ENCODE results near the gene EN2.

EN2 gene

DNA sequence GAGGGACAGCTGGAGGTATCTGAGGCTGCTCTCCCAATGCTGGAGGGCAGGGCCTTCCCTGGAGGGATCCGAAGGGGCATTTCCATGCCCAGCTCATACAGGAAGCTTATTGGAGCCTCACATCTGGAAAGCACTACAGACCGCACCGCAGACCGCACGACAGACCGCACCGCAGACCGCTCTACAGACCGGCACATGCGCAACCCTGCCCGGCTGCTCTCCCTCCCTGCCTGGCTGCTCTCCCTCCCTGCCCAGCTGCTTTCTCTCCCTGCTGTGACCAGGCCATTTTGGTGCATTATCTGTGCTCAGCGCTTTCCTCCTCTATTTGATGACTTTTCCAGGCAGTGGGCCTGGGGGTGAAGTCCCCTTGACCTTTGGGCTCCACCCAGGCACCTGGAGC is 39.6 kb upstream of the EN2 start:
- Histone ChIP-seq H3K14ac (ENCODE audit: low read length) (no peak overlapping the region), H3K4me3 (ENCODE audit: low read depth, low read length) (no peak overlapping the region), H4K91ac (ENCODE audit: low read depth, low read length) (no peak overlapping the region), H3K79me1 (ENCODE audit: low read length) (no peaks in the 10 kb centered on the region), H2BK5ac (ENCODE audit: low read depth, low read length, poor library complexity) (no peak overlapping the region), H4K12ac (ENCODE audit: low read depth, low read length) (no peak overlapping the region), H2AFZ (ENCODE audit: insufficient read depth, low read length, poor library complexity) (no peak overlapping the region), H3K4me2 (ENCODE audit: low read length) (no peak overlapping the region), H3K4me1 (ENCODE audit: control insufficient read depth in 1 of 2, insufficient read depth in 2 of 2, low read length in 2 of 2) (no peaks in the 10 kb centered on the region), H3K79me2 (ENCODE audit: control insufficient read depth, insufficient read depth, low read length, poor library complexity) (no peaks in the 10 kb centered on the region), H3K4ac (ENCODE audit: low read depth, low read length) (no peak overlapping the region), H3K27me3 (ENCODE audit: insufficient read depth, low read length) (no peaks in the 10 kb centered on the region), H3K18ac (ENCODE audit: low read length) (no peak overlapping the region), H3K36me3 (ENCODE audit: control insufficient read depth in 1 of 2, insufficient read depth in 2 of 2, low read length in 2 of 2) (no peaks in the 10 kb centered on the region), H2BK12ac (ENCODE audit: low read length) (no peak overlapping the region), H3K27ac (ENCODE audit: low read depth, low read length) (no peak overlapping the region), H3K9ac (ENCODE audit: low read length) (no peak overlapping the region), H3K23ac (ENCODE audit: low read length) (no peak overlapping the region), H4K8ac (ENCODE audit: low read depth, low read length) (no peak overlapping the region), H3K9me3 (ENCODE audit: insufficient read depth, low read depth, low read length) (peaks cover 3% of the 10 kb centered on the region), H2AK5ac (ENCODE audit: low read length) (no peak overlapping the region), H2BK120ac (ENCODE audit: insufficient read depth, low read length, poor library complexity) (no peak overlapping the region)
- no peak for DNase-seq
- WGBS (ENCODE audit: extremely low coverage, insufficient coverage, insufficient read length) = no CpG with 5 or more reads among the region's 12 CpGs

DNA sequence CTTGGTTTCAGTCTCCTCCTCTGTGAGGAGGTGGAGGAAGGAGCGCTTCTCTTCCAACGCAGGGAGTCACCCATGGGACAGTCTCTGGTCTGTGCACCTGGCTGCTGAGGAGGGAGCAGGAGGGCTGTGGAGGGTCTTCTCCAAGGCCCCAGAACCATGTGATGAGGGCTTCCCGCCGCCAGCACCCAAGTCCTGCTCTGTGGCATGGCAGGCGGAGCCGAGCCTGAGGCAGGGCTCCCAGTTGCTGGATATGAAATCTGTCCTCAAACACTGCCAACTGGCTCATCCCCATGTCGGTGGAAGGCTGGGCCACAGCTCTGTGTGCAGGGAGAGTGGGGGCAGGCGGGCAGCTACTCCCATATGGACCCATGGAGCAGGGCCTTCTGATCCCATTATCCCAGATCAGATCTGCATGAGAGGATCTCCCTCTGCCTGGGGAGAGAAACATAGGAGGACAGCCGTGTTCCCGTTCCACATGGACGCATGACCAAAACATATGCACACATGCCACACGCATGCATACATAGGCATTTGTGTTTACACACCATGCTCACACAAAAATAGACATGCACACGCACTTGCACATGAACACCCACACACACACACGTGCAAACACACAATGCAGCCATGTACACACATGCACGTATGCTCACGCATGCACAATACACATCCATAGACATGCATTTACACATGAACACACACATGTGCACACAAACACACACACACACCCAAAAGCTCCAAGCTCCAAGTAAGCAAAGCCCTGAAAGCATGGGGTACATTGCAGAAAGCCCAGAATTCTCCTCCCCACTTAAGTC is 38.8 kb upstream of the EN2 start:
- H3K27me3 ChIP-seq (ENCODE audit: insufficient read depth, low read length) = no peaks in the 10 kb centered on the region
- peak overlapping the region; percentile 30 for H3K23ac ChIP-seq (ENCODE audit: low read length)
- no peak overlapping the region for H2AK5ac ChIP-seq (ENCODE audit: low read length)
- H3K9me3 ChIP-seq (ENCODE audit: insufficient read depth, low read depth, low read length) = peaks cover 3% of the 10 kb centered on the region
- H3K14ac ChIP-seq (ENCODE audit: low read length) = no peak overlapping the region
- WGBS (ENCODE audit: extremely low coverage, insufficient coverage, insufficient read length) = no CpG with 5 or more reads among the region's 16 CpGs
- H4K8ac ChIP-seq (ENCODE audit: low read depth, low read length) = no peak overlapping the region
- H3K4ac ChIP-seq (ENCODE audit: low read depth, low read length) = no peak overlapping the region
- H3K36me3 ChIP-seq (ENCODE audit: control insufficient read depth in 1 of 2, insufficient read depth in 2 of 2, low read length in 2 of 2) = no peaks in the 10 kb centered on the region
- no peak overlapping the region for H2BK12ac ChIP-seq (ENCODE audit: low read length)
- no peak for DNase-seq
- H3K18ac ChIP-seq (ENCODE audit: low read length) = no peak overlapping the region
- no peak overlapping the region for H4K91ac ChIP-seq (ENCODE audit: low read depth, low read length)
- no peaks in the 10 kb centered on the region for H3K79me2 ChIP-seq (ENCODE audit: control insufficient read depth, insufficient read depth, low read length, poor library complexity)
- no peak overlapping the region for H2AFZ ChIP-seq (ENCODE audit: insufficient read depth, low read length, poor library complexity)
- H3K79me1 ChIP-seq (ENCODE audit: low read length) = no peaks in the 10 kb centered on the region
- no peak overlapping the region for H3K4me2 ChIP-seq (ENCODE audit: low read length)
- H3K9ac ChIP-seq (ENCODE audit: low read length) = no peak overlapping the region
- H4K12ac ChIP-seq (ENCODE audit: low read depth, low read length) = no peak overlapping the region
- H2BK5ac ChIP-seq (ENCODE audit: low read depth, low read length, poor library complexity) = no peak overlapping the region
- no peak overlapping the region for H3K27ac ChIP-seq (ENCODE audit: low read depth, low read length)
- H3K4me1 ChIP-seq (ENCODE audit: control insufficient read depth in 1 of 2, insufficient read depth in 2 of 2, low read length in 2 of 2) = no peaks in the 10 kb centered on the region
- peak overlapping the region; percentile 6 for H3K4me3 ChIP-seq (ENCODE audit: low read depth, low read length)
- H2BK120ac ChIP-seq (ENCODE audit: insufficient read depth, low read length, poor library complexity) = no peak overlapping the region

DNA sequence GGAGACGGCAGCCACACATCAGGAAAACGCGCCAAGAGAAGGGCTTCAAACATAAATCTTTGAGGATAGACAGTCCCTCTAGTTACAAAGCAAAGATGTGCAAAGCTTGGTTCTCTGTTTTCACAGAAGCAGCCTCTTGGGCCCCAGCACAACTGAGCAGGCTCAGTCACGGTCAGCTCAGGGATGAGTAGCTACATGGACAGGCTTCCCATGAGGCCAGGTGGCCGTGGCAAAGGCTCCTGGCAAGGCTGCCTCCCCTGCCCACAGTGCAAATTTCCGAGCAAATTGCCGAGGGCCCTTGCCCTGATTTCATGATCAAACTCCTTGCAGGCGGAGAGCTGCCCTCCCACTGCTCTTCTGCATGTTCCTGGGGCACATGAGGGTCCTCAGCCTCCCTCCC is 37.8 kb upstream of the EN2 start:
- H2BK120ac ChIP-seq (ENCODE audit: insufficient read depth, low read length, poor library complexity) = no peak overlapping the region
- H3K27me3 ChIP-seq (ENCODE audit: insufficient read depth, low read length) = no peaks in the 10 kb centered on the region
- H2AK5ac ChIP-seq (ENCODE audit: low read length) = no peak overlapping the region
- H4K91ac ChIP-seq (ENCODE audit: low read depth, low read length) = no peak overlapping the region
- no peak overlapping the region for H3K18ac ChIP-seq (ENCODE audit: low read length)
- H4K12ac ChIP-seq (ENCODE audit: low read depth, low read length) = no peak overlapping the region
- no peak overlapping the region for H3K4me2 ChIP-seq (ENCODE audit: low read length)
- no peaks in the 10 kb centered on the region for H3K79me2 ChIP-seq (ENCODE audit: control insufficient read depth, insufficient read depth, low read length, poor library complexity)
- H3K14ac ChIP-seq (ENCODE audit: low read length) = no peak overlapping the region
- no peaks in the 10 kb centered on the region for H3K36me3 ChIP-seq (ENCODE audit: control insufficient read depth in 1 of 2, insufficient read depth in 2 of 2, low read length in 2 of 2)
- H2AFZ ChIP-seq (ENCODE audit: insufficient read depth, low read length, poor library complexity) = no peak overlapping the region
- no peak overlapping the region for H2BK5ac ChIP-seq (ENCODE audit: low read depth, low read length, poor library complexity)
- H3K4me1 ChIP-seq (ENCODE audit: control insufficient read depth in 1 of 2, insufficient read depth in 2 of 2, low read length in 2 of 2) = no peaks in the 10 kb centered on the region
- H3K9ac ChIP-seq (ENCODE audit: low read length) = no peak overlapping the region
- no peak overlapping the region for H3K4me3 ChIP-seq (ENCODE audit: low read depth, low read length)
- H3K79me1 ChIP-seq (ENCODE audit: low read length) = no peaks in the 10 kb centered on the region
- H3K9me3 ChIP-seq (ENCODE audit: insufficient read depth, low read depth, low read length) = peaks cover 3% of the 10 kb centered on the region
- no peak overlapping the region for H3K27ac ChIP-seq (ENCODE audit: low read depth, low read length)
- no peak overlapping the region for H3K4ac ChIP-seq (ENCODE audit: low read depth, low read length)
- no peak for DNase-seq
- WGBS (ENCODE audit: extremely low coverage, insufficient coverage, insufficient read length) = no CpG with 5 or more reads among the region's 8 CpGs
- no peak overlapping the region for H2BK12ac ChIP-seq (ENCODE audit: low read length)
- H3K23ac ChIP-seq (ENCODE audit: low read length) = no peak overlapping the region
- H4K8ac ChIP-seq (ENCODE audit: low read depth, low read length) = no peak overlapping the region

DNA sequence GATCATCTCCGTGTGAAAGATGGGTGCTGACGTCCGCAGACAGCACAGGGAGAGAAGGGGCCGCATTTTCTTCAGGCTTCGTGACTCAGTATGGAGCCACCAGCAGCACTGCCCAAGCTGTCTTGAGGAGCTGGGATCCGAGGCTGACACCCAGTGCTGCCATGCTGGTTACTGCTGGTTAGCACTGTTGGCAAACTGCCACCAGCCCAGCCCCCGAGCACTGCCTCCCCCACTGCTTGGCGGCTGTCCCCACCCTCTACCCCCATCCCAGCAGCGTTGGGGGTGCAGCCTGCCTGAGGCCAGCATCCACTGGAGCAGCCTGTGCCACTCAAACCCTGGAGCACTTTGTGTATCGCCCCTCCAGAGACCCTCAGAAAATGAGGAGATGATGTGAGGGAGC is 35.8 kb upstream of the EN2 start:
- Histone ChIP-seq H2AK5ac (ENCODE audit: low read length) (no peak overlapping the region), H2AFZ (ENCODE audit: insufficient read depth, low read length, poor library complexity) (no peak overlapping the region), H2BK12ac (ENCODE audit: low read length) (no peak overlapping the region), H3K14ac (ENCODE audit: low read length) (no peak overlapping the region), H3K9ac (ENCODE audit: low read length) (no peak overlapping the region), H3K23ac (ENCODE audit: low read length) (no peak overlapping the region), H3K18ac (ENCODE audit: low read length) (no peak overlapping the region), H4K12ac (ENCODE audit: low read depth, low read length) (no peak overlapping the region), H3K36me3 (ENCODE audit: control insufficient read depth in 1 of 2, insufficient read depth in 2 of 2, low read length in 2 of 2) (no peaks in the 10 kb centered on the region), H3K79me1 (ENCODE audit: low read length) (no peaks in the 10 kb centered on the region), H4K8ac (ENCODE audit: low read depth, low read length) (no peak overlapping the region), H3K4me2 (ENCODE audit: low read length) (no peak overlapping the region), H3K27me3 (ENCODE audit: insufficient read depth, low read length) (no peaks in the 10 kb centered on the region), H3K79me2 (ENCODE audit: control insufficient read depth, insufficient read depth, low read length, poor library complexity) (no peaks in the 10 kb centered on the region), H3K9me3 (ENCODE audit: insufficient read depth, low read depth, low read length) (peaks cover 5% of the 10 kb centered on the region), H2BK120ac (ENCODE audit: insufficient read depth, low read length, poor library complexity) (no peak overlapping the region), H3K4me3 (ENCODE audit: low read depth, low read length) (no peak overlapping the region), H2BK5ac (ENCODE audit: low read depth, low read length, poor library complexity) (no peak overlapping the region), H3K4ac (ENCODE audit: low read depth, low read length) (no peak overlapping the region), H4K91ac (ENCODE audit: low read depth, low read length) (no peak overlapping the region), H3K27ac (ENCODE audit: low read depth, low read length) (no peak overlapping the region), H3K4me1 (ENCODE audit: control insufficient read depth in 1 of 2, insufficient read depth in 2 of 2, low read length in 2 of 2) (no peaks in the 10 kb centered on the region)
- no CpG with 5 or more reads among the region's 10 CpGs for WGBS (ENCODE audit: extremely low coverage, insufficient coverage, insufficient read length)
- no peak for DNase-seq

All from trophoblast cell (in vitro differentiated cells and primary cell).